Gastroesophageal sphincter (tissue), 4 donors: ENCODE results near the gene SHC2. TPM values are rescaled to one million over a fixed set of nuclear protein-coding genes. Genes with fewer than 3 reads are reported as not detected.
"Not testable (repeated sequence)": the region's sequence is repeated elsewhere in the genome, so short reads cannot be mapped to it uniquely, and the experiment has no call there.

Experiments used
- ATAC-seq: fragments of 150-250 bp; one replicate; pipeline ENCODE4 v1.9.1; 2016; ENCODE audit warnings: mild to moderate bottlenecking, moderate library complexity
- H3K27ac ChIP-seq, 4 donors: fragments of 200-600 bp; sonication (generic) in 3 of 4; 1 replicate in 3 of 4; 2 replicates in 1 of 4; pipeline ENCODE4 v1.5.1; 2016 to 2019
- H3K27me3 ChIP-seq: fragments of 200-600 bp; sonication (generic); one replicate; pipeline ENCODE4 v1.5.1; 2019
- H3K36me3 ChIP-seq, 2 donors: fragments of 200-600 bp; sonication (generic); one replicate each; pipeline ENCODE4 v1.5.1; 2019; ENCODE audit warnings: control low read depth in 1 of 2
- H3K4me1 ChIP-seq, 3 donors: fragments of 200-600 bp; sonication (generic); 1 replicate in 2 of 3; 2 replicates in 1 of 3; pipeline ENCODE4 v1.5.1; 2016 to 2019; ENCODE audit warnings: control low read depth in 2 of 3
- H3K4me3 ChIP-seq, 2 donors: fragments of 200-600 bp; sonication (generic); one replicate each; pipeline ENCODE4 v1.5.1; 2019; ENCODE audit warnings: mild to moderate bottlenecking in 1 of 2, moderate library complexity in 1 of 2
- H3K9me3 ChIP-seq, 3 donors: fragments of 200-600 bp; sonication (generic); one replicate each; pipeline ENCODE4 v1.5.1; 2017 to 2019; ENCODE audit warnings: control low read depth in 2 of 3
- CTCF ChIP-seq, 4 experiments: fragments of 200-600 bp in 2 of 4; fragments of 450-650 bp in 2 of 4; sonication (generic) in 1 of 4; IDR thresholded peaks; one replicate each; pipeline ENCODE4 v1.5.1; 2017 to 2019; ENCODE audit warnings: antibody characterized with exemption in 4 of 4, mild to moderate bottlenecking in 2 of 4, moderate library complexity in 2 of 4
- EP300 ChIP-seq: sonication (generic); formaldehyde crosslinking; IDR thresholded peaks from one replicate; pipeline ENCODE4 v1.6.1; 2017; ENCODE audit warnings: antibody characterized with exemption, mild to moderate bottlenecking
- POLR2A ChIP-seq, 2 donors: fragments of 450-650 bp; IDR thresholded peaks; one replicate each; pipeline ENCODE4 v1.6.1; 2017; ENCODE audit warnings: antibody characterized with exemption in 2 of 2, mild to moderate bottlenecking in 2 of 2, moderate library complexity in 1 of 2
- POLR2AphosphoS5 ChIP-seq: sonication (generic); formaldehyde crosslinking; IDR thresholded peaks from one replicate; pipeline ENCODE4 v1.6.1; 2017; ENCODE audit warnings: antibody characterized with exemption
- WGBS, 2 donors: methylation state at CpG; one replicate each; pipeline ENCODE4 v1.1.5; 2018; ENCODE audit warnings: low coverage in 1 of 2; 5-methylcytosine and 5-hydroxymethylcytosine counted together
- total RNA-seq, 4 donors: library from RNA; depleted of rRNA; stranded (reverse); fragments of >200 nt; gene quantifications; one replicate each; pipeline ENCODE4 v1.1.0, GENCODE V29; 2016

The SHC2 gene
- total RNA-seq, 4 donors from 2014 or later, result 14.7 to 24.6 (median 20.4) TPM

GRCh38 chr19:412356-413355 lies 48.2 kb downstream of the SHC2 start:
- Histone ChIP-seq H3K36me3 (peaks cover 0 to 4% of the 10 kb centered on the region in 2 donors), H3K27me3 (peaks cover 59% of the 10 kb centered on the region), H3K4me3 (no peak overlapping the region), H3K4me1 (peaks cover 0 to 27% (median 17%) of the 10 kb centered on the region in 3 donors), H3K9me3 (no peaks in the 10 kb centered on the region), H3K27ac (no peak overlapping the region)
- 44% methylated on average over 5 of the region's 36 CpGs; no CpG with 5 or more reads in 1 of the 2 donors for WGBS, 2 donors
- no peak for ATAC-seq
- TF ChIP-seq POLR2AphosphoS5 (no peak), EP300 (no peak), CTCF (IDR thresholded peaks at IDR 0.05) (no peak), POLR2A (IDR thresholded peaks at IDR 0.05) (no peak)

- TF ChIP-seq POLR2AphosphoS5, result no peak
- TF ChIP-seq CTCF (IDR thresholded peaks at IDR 0.05), result no peak
- TF ChIP-seq EP300, result no peak
- no peak for TF ChIP-seq POLR2A (IDR thresholded peaks at IDR 0.05)
- WGBS, 2 donors, result 20% methylated on average over 3 of the region's 13 CpGs; no CpG with 5 or more reads in 1 of the 2 donors
- no peak overlapping the region for H3K27ac ChIP-seq
- H3K36me3 ChIP-seq, result peaks cover 0 to under 1% of the 10 kb centered on the region in 2 donors
- H3K4me1 ChIP-seq, result peaks cover 0 to 27% (median 17%) of the 10 kb centered on the region in 3 donors
- peaks cover 67% of the 10 kb centered on the region for H3K27me3 ChIP-seq
- no peaks in the 10 kb centered on the region for H3K9me3 ChIP-seq
- no peak overlapping the region for H3K4me3 ChIP-seq
- no peak for ATAC-seq
Observed at GRCh38 chr19:411723-412355, 49.0 kb downstream of the SHC2 start.

- H3K27ac ChIP-seq, H3K36me3 ChIP-seq, H3K9me3 ChIP-seq, ATAC-seq, H3K4me3 ChIP-seq: not testable (repeated sequence)
- 94% methylated on average over 3 of the region's 22 CpGs; no CpG with 5 or more reads in 1 of the 2 donors for WGBS, 2 donors
- H3K4me1 ChIP-seq, result peaks cover 0 to 27% (median 17%) of the 10 kb centered on the region in 3 donors
- peaks cover 73% of the 10 kb centered on the region for H3K27me3 ChIP-seq
Observed at GRCh38 chr19:411121-411722, 49.6 kb downstream of the SHC2 start.

GRCh38 chr19:410243-410781 lies 50.5 kb downstream of the SHC2 start:
- Histone ChIP-seq H3K4me1 (peaks cover 0 to 27% (median 17%) of the 10 kb centered on the region in 3 donors), H3K36me3 (no peaks in the 10 kb centered on the region), H3K27me3 (peaks cover 81% of the 10 kb centered on the region), H3K27ac (no peak overlapping the region), H3K9me3 (no peaks in the 10 kb centered on the region), H3K4me3 (no peak overlapping the region)
- TF ChIP-seq POLR2A (IDR thresholded peaks at IDR 0.05) (no peak), CTCF (IDR thresholded peaks at IDR 0.05) (no peak), POLR2AphosphoS5 (no peak), EP300 (no peak)
- ATAC-seq, result no peak
- 20% methylated on average over 1 of the region's 21 CpGs; no CpG with 5 or more reads in 1 of the 2 donors for WGBS, 2 donors
